ENCODE measurements around the gene ASB6. TPM values are rescaled to one million over a fixed set of nuclear protein-coding genes. Genes with fewer than 3 reads are reported as not detected.
A peak's percentile ranks its signal among the peaks of the same experiment; 100 is the strongest.

Gene ASB6
- total RNA-seq, 2 experiments from 2014 or later = 25.0 to 26.4 TPM

DNA sequence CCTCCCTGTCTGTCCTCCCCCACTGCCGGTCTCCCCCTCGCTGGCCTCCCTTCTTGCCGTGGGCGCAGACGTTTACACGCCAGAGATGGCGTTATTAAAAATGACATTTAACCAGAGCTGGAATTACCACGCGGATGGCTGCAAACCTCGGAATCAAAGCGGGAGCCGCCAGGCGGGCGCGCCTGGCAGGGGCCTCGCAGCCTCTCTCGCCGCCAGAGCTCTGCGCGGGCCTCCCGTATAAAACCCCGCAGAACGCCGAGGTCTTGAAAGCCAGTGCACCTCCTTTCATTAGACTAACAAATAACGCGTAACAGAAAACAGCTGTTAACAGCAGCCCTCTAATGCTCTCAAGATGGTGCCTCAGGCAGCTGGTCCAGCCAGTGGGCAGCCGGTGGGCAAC, 33.7 kb upstream of the ASB6 start:
- peaks cover 26% of the 10 kb centered on the region for H3K27me3 Mint-ChIP-seq
- no peaks in the 10 kb centered on the region for H3K36me3 Mint-ChIP-seq
- CTCF ChIA-PET = interaction anchor here (1.2 kb wide), 1 partner anchor 51 kb away, joined by 4 read pairs; no protein-coding TSS in a partner anchor
- DNase-seq = no peak
- H3K4me3 Mint-ChIP-seq = no peak overlapping the region
- H3K9me3 Mint-ChIP-seq (ENCODE audit: low read depth) = no peaks in the 10 kb centered on the region
- H3K27ac Mint-ChIP-seq = no peak overlapping the region
- H3K4me1 Mint-ChIP-seq = no peaks in the 10 kb centered on the region
- no peak for ATAC-seq

- DNase-seq (no peak), ATAC-seq (no peak)
- Mint-ChIP-seq H3K4me3 (no peak overlapping the region), H3K4me1 (no peaks in the 10 kb centered on the region), H3K27me3 (peaks cover 33% of the 10 kb centered on the region), H3K9me3 (ENCODE audit: low read depth) (no peaks in the 10 kb centered on the region), H3K27ac (no peak overlapping the region), H3K36me3 (no peaks in the 10 kb centered on the region)
- CTCF ChIA-PET = interaction anchor here (0.6 kb wide), 1 partner anchor 110 kb away, joined by 3 read pairs; no protein-coding TSS in a partner anchor
Measured at GRCh38 chr9:129674229-129674628, 32.3 kb upstream of the ASB6 start.

DNA sequence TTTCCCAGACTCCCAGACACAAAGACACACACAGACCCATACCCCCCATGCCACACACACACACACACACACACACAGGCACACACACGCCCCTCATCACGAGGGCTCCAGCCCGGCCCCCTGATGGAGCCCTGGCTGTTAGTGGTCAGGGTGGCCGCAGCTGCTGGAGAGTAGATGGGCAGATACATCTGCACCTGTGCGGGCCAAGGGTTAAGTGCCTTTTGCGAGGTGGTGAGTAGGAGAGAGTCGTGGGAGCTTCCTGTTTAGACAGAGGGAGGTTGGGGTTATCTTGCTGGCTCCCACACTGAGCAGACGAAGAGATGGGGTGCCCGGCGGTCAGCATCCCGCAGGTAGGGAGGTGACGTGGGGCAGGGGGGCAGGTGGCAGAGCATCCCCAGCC, 31.7 kb upstream of the ASB6 start:
- ATAC-seq = no peak
- CTCF ChIA-PET = no interaction called here
- no peaks in the 10 kb centered on the region for H3K9me3 Mint-ChIP-seq (ENCODE audit: low read depth)
- peaks cover 1% of the 10 kb centered on the region for H3K4me1 Mint-ChIP-seq
- DNase-seq = no peak
- no peak overlapping the region for H3K4me3 Mint-ChIP-seq
- no peaks in the 10 kb centered on the region for H3K36me3 Mint-ChIP-seq
- peaks cover 29% of the 10 kb centered on the region for H3K27me3 Mint-ChIP-seq
- H3K27ac Mint-ChIP-seq = no peak overlapping the region

- no peak for DNase-seq
- Mint-ChIP-seq H3K36me3 (no peaks in the 10 kb centered on the region), H3K9me3 (ENCODE audit: low read depth) (no peaks in the 10 kb centered on the region), H3K4me3 (no peak overlapping the region), H3K27me3 (peaks cover 25% of the 10 kb centered on the region), H3K4me1 (peaks cover 1% of the 10 kb centered on the region), H3K27ac (no peak overlapping the region)
- CTCF ChIA-PET = no interaction called here
- no peak for ATAC-seq
Measured at GRCh38 chr9:129672702-129673101, 30.8 kb upstream of the ASB6 start.

DNA sequence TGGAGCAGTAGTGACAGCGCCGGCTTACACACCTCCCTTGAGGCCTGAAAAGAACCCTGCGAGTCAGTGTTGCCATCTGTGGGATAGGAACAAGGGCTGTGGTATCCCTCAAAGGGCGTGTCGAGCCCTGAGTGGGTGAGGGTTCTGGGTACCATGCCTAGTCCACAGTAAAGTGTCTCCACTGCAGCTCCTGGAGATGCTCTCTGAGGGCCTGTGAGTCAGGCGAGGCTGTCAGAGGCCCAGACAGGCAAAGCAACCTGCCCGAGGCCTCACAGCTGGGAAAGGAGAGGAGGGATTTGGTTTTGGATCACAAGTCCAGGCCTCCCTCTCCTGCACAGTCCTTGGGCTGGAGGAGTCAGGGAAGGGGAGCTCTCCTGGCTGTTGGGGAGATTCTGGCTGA, 29.6 kb upstream of the ASB6 start:
- Mint-ChIP-seq H3K9me3 (ENCODE audit: low read depth) (no peaks in the 10 kb centered on the region), H3K27me3 (peaks cover 21% of the 10 kb centered on the region), H3K4me3 (no peak overlapping the region), H3K27ac (no peak overlapping the region), H3K36me3 (no peaks in the 10 kb centered on the region), H3K4me1 (peaks cover 1% of the 10 kb centered on the region)
- ATAC-seq (no peak), DNase-seq (no peak)
- CTCF ChIA-PET = no interaction called here

- Mint-ChIP-seq H3K4me1 (peaks cover 1% of the 10 kb centered on the region), H3K36me3 (no peaks in the 10 kb centered on the region), H3K4me3 (no peak overlapping the region), H3K27me3 (peaks cover 19% of the 10 kb centered on the region), H3K9me3 (ENCODE audit: low read depth) (no peaks in the 10 kb centered on the region), H3K27ac (no peak overlapping the region)
- ATAC-seq = no peak
- CTCF ChIA-PET = no interaction called here
- no peak for DNase-seq
Measured at GRCh38 chr9:129671065-129671464, 29.1 kb upstream of the ASB6 start.

DNA sequence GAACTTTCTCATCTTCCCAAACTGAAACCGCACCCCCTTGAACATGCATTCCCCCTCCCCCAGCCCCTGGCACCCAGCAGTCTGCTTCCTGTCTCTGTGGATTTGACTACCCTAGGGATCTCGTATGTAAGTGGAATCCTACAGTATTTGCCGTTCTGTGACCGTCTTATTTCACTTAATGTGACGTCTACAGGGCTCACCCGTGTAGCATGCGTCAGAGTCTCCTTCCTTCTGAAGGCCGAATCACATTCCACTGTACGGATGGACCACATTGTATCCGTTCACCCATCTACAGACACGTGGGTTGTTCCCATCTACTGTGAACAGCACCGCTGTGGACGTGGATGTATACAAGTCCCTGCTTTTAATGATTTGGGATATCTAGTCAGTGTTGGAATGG, 28.0 kb upstream of the ASB6 start:
- CTCF ChIA-PET = no interaction called here

DNA sequence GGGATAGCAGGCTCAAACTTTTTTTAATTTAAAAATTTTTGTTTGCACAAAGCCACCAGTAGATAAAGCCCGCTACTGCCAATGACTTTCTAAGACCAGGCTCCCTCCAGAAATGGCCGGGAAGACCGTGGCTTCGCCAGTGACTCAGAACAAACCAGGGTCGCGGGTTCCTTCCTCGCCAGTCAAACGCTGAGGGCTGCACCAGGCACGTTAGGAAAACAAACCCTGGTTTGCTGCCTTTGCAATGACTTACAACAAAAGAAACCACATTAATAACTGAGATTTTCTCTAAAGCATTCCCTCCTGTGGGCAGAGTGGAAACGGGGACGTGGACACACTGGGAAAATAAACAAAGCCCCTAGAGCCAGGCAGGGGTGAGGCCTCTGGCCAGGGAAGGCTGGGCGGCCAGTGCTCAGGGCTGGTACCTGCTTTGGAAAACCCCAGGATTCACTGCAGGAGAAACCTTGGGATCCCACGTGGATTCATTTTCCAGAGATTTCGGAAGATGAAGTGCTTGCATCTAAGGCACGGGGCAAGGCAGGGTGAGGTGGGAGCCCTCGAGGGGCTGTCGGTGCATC, 27.3 kb upstream of the ASB6 start:
- ATAC-seq (no peak), DNase-seq (no peak)
- no peak overlapping the region for H3K4me3 Mint-ChIP-seq
- H3K27ac Mint-ChIP-seq = no peak overlapping the region
- H3K27me3 Mint-ChIP-seq = peaks cover 29% of the 10 kb centered on the region
- no peaks in the 10 kb centered on the region for H3K9me3 Mint-ChIP-seq (ENCODE audit: low read depth)
- H3K4me1 Mint-ChIP-seq = peaks cover 6% of the 10 kb centered on the region
- CTCF ChIA-PET = no interaction called here
- H3K36me3 Mint-ChIP-seq = no peaks in the 10 kb centered on the region

More for the DNA sequence above, 28.0 kb upstream of the ASB6 start:
- DNase-seq (no peak), ATAC-seq (no peak)
- Mint-ChIP-seq H3K4me3 (no peak overlapping the region), H3K4me1 (peaks cover 3% of the 10 kb centered on the region), H3K36me3 (no peaks in the 10 kb centered on the region), H3K9me3 (ENCODE audit: low read depth) (no peaks in the 10 kb centered on the region), H3K27me3 (peaks cover 23% of the 10 kb centered on the region), H3K27ac (no peak overlapping the region)

- Mint-ChIP-seq H3K9me3 (ENCODE audit: low read depth) (no peaks in the 10 kb centered on the region), H3K27me3 (peaks cover 30% of the 10 kb centered on the region), H3K4me3 (no peak overlapping the region), H3K36me3 (no peaks in the 10 kb centered on the region), H3K4me1 (peaks cover 6% of the 10 kb centered on the region), H3K27ac (no peak overlapping the region)
- no peak for ATAC-seq
- no peak for DNase-seq
- CTCF ChIA-PET = interaction anchor here (1.3 kb wide), 1 partner anchor 58 kb away, joined by 4 read pairs; no protein-coding TSS in a partner anchor
Measured at GRCh38 chr9:129667850-129668249, 25.9 kb upstream of the ASB6 start.

DNA sequence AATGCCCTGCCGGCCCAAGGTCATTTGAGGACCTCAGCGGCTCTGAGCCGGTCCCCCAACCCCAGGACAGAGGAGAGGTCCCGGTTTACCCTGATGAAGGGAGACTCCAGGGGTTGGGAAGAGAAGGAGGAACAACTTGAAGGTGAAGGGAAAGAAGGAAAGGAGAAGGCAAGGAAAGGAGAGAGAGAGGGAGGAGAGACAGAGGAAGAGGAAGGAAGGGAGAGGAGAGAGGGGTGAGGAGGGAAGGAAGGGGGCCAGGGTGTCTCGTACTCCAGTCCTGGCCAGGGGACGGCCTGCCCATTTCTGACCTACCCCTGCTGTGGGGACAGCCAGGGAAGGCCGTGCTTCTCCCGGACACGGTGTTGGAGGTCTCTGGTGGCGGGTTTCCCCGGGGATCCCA, 25.4 kb upstream of the ASB6 start:
- DNase-seq (no peak), ATAC-seq (no peak)
- peaks cover 6% of the 10 kb centered on the region for H3K4me1 Mint-ChIP-seq
- H3K9me3 Mint-ChIP-seq (ENCODE audit: low read depth) = no peaks in the 10 kb centered on the region
- no peak overlapping the region for H3K4me3 Mint-ChIP-seq
- CTCF ChIA-PET = interaction anchor here (1.3 kb wide), 1 partner anchor 59 kb away, joined by 4 read pairs; no protein-coding TSS in a partner anchor
- H3K36me3 Mint-ChIP-seq = no peaks in the 10 kb centered on the region
- peaks cover 33% of the 10 kb centered on the region for H3K27me3 Mint-ChIP-seq
- no peak overlapping the region for H3K27ac Mint-ChIP-seq

GRCh38 chr9:129666575-129666974, 24.6 kb upstream of the ASB6 start:
- peaks cover 33% of the 10 kb centered on the region for H3K27me3 Mint-ChIP-seq
- no peaks in the 10 kb centered on the region for H3K9me3 Mint-ChIP-seq (ENCODE audit: low read depth)
- no peak overlapping the region for H3K4me3 Mint-ChIP-seq
- CTCF ChIA-PET = interaction anchor here (0.8 to 1.3 kb wide), 2 partner anchors 10 to 60 kb away, joined by 3 to 4 read pairs; no protein-coding TSS in a partner anchor
- no peaks in the 10 kb centered on the region for H3K36me3 Mint-ChIP-seq
- ATAC-seq = no peak
- H3K27ac Mint-ChIP-seq = no peak overlapping the region
- peaks cover 6% of the 10 kb centered on the region for H3K4me1 Mint-ChIP-seq
- no peak for DNase-seq

DNA sequence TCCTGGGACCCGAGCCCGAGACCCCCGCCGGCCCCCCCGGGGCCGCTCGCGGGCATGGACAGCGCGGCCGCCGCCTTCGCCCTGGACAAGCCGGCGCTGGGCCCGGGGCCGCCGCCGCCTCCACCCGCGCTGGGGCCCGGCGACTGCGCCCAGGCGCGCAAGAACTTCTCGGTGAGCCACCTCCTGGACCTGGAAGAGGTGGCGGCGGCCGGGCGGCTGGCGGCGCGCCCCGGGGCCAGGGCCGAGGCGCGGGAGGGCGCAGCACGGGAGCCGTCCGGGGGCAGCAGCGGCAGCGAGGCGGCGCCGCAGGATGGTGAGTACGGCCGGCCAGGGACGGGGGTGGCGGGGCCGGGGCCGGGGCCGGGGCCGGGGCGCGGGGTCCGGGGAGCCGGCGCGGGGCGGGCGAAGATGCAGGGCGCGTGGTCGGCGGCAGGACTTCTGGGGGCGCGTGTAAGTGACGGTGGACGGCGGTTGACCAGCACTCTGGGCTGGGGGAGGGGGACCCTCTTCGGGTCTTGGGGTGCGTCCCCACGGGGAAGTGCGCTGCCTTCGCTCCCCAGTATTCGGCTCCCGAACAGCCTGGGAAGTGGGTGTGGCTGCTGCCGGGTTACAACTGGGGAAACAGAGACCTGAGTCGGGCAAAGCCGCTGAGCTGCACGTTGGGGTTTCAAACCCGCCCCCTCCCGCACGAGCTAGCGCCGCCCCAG, 24.0 kb upstream of the ASB6 start:
- peak; percentile 14 for ATAC-seq
- no peak overlapping the region for H3K27ac Mint-ChIP-seq

GRCh38 chr9:129665389-129665775, 23.4 kb upstream of the ASB6 start, which contains the start of gene PRRX2:
Gene PRRX2, plus strand, starts transcription at chr9:129665647. Its CDS starts 221 bp downstream, at chr9:129665868.
- ATAC-seq (peak; percentile 81), DNase-seq (no peak)
- H3K4me1 Mint-ChIP-seq = peaks cover 6% of the 10 kb centered on the region
- no peaks in the 10 kb centered on the region for H3K9me3 Mint-ChIP-seq (ENCODE audit: low read depth)
- CTCF ChIA-PET = no interaction called here
- no peaks in the 10 kb centered on the region for H3K36me3 Mint-ChIP-seq
- H3K27ac Mint-ChIP-seq = no peak within 1 kb of the TSS
- peak within 1 kb of the TSS; percentile 66 for H3K4me3 Mint-ChIP-seq
- H3K27me3 Mint-ChIP-seq = peaks cover 37% of the 10 kb centered on the region

More for the DNA sequence above, 24.0 kb upstream of the ASB6 start:
- CTCF ChIA-PET = interaction anchor here (0.8 kb wide), 1 partner anchor 9 kb away, joined by 3 read pairs; no protein-coding TSS in a partner anchor
- peaks cover 6% of the 10 kb centered on the region for H3K4me1 Mint-ChIP-seq
- H3K27me3 Mint-ChIP-seq = peaks cover 33% of the 10 kb centered on the region
- no peaks in the 10 kb centered on the region for H3K36me3 Mint-ChIP-seq
- no peaks in the 10 kb centered on the region for H3K9me3 Mint-ChIP-seq (ENCODE audit: low read depth)
- DNase-seq = no peak
- H3K4me3 Mint-ChIP-seq = no peak overlapping the region

All from activated CD8-positive, alpha-beta memory T cell treated with anti-CD3 and anti-CD28 coated beads, Interleukin-2, amount 10 ng/mL, durations not matched to agents 7 days and 5 days (primary cell).